WTC11 (cell line): ENCODE data around the gene DNAAF9. TPM values are rescaled to one million over a fixed set of nuclear protein-coding genes. Genes with fewer than 3 reads are reported as not detected.

ENCODE experiments used
- ATAC-seq: fragments of 200-7000 bp; cut with Tn5 transposase; 2 replicates; pipeline ENCODE4 v1.10.0; 2021; ENCODE audit warnings: mild to moderate bottlenecking, moderate library complexity
- CTCF ChIA-PET: fragments of 300-600 bp; sonication (Branson Sonifier 250); formaldehyde crosslinking; loops from one replicate; lab custom pipeline; 2021; ENCODE audit warnings: antibody characterized with exemption; lab: Charles Lee
- POLR2A ChIA-PET: fragments of 350-600 bp; sonication (Branson Sonifier 250); formaldehyde crosslinking; loops from one replicate; lab custom pipeline; 2021; ENCODE audit warnings: antibody characterized with exemption; lab: Charles Lee
- DNase-seq: peaks from one replicate; pipeline ENCODE4 v3.0.0; 2021; ENCODE audit warnings: low spot score
- H3K27ac Mint-ChIP-seq: 2 replicates; pipeline ENCODE4 v1.8.0; 2021; ENCODE audit warnings: mixed read lengths
- H3K27me3 Mint-ChIP-seq: 2 replicates; pipeline ENCODE4 v1.8.0; 2021; ENCODE audit warnings: low read depth, mild to moderate bottlenecking, moderate library complexity, mixed read lengths
- H3K36me3 Mint-ChIP-seq: 2 replicates; pipeline ENCODE4 v1.8.0; 2021; ENCODE audit warnings: mixed read lengths
- H3K4me1 Mint-ChIP-seq: 2 replicates; pipeline ENCODE4 v1.8.0; 2022; ENCODE audit warnings: mixed read lengths
- H3K4me3 Mint-ChIP-seq: 2 replicates; pipeline ENCODE4 v1.8.0; 2021; ENCODE audit warnings: mild to moderate bottlenecking, moderate library complexity, mixed read lengths
- H3K9me3 Mint-ChIP-seq: 2 replicates; pipeline ENCODE4 v1.8.0; 2021; ENCODE audit warnings: mixed read lengths
- ATF1 ChIP-seq: sonication (generic); formaldehyde crosslinking; IDR thresholded peaks from 2 replicates; pipeline ENCODE4 v1.8.1; 2023; ENCODE audit warnings: mild to moderate bottlenecking, moderate library complexity, missing genetic modification reagents
- ERG ChIP-seq: fragments of 250-450 bp; sonication (Bioruptor Pico); IDR thresholded peaks from 2 replicates; pipeline ENCODE4 v1.8.0; 2021; ENCODE audit warnings: mild to moderate bottlenecking
- FOXJ3 ChIP-seq: sonication (generic); formaldehyde crosslinking; IDR thresholded peaks from 2 replicates; pipeline ENCODE4 v1.9.0; 2021; ENCODE audit warnings: missing genetic modification reagents, mild to moderate bottlenecking, borderline replicate concordance
- FOXK1 ChIP-seq: sonication (generic); formaldehyde crosslinking; IDR thresholded peaks from 2 replicates; pipeline ENCODE4 v1.8.0; 2022; ENCODE audit warnings: mild to moderate bottlenecking, moderate library complexity, missing genetic modification reagents
- GABPB1 ChIP-seq: sonication (generic); formaldehyde crosslinking; IDR thresholded peaks from 2 replicates; pipeline ENCODE4 v1.8.1; 2023; ENCODE audit warnings: mild to moderate bottlenecking, missing genetic modification reagents
- IRF2 ChIP-seq: sonication (generic); formaldehyde crosslinking; IDR thresholded peaks from 2 replicates; pipeline ENCODE4 v1.8.0; 2022; ENCODE audit warnings: low read depth, missing genetic modification reagents, borderline replicate concordance
- NR2C2 ChIP-seq: sonication (generic); formaldehyde crosslinking; IDR thresholded peaks from 2 replicates; pipeline ENCODE4 v1.8.0; 2022; ENCODE audit warnings: mild to moderate bottlenecking, missing genetic modification reagents
- PRRX2 ChIP-seq: fragments of 250-450 bp; sonication (Bioruptor Pico); IDR thresholded peaks from 2 replicates; pipeline ENCODE4 v1.8.0; 2021; ENCODE audit warnings: mild to moderate bottlenecking
- RELA ChIP-seq: sonication (generic); formaldehyde crosslinking; IDR thresholded peaks from 2 replicates; pipeline ENCODE4 v1.8.1; 2022; ENCODE audit warnings: missing genetic modification reagents, mild to moderate bottlenecking, borderline replicate concordance
- ZNF121 ChIP-seq: sonication (generic); formaldehyde crosslinking; IDR thresholded peaks from 2 replicates; pipeline ENCODE4 v1.8.0; 2023; ENCODE audit warnings: missing genetic modification reagents
- ZNF263 ChIP-seq: sonication (generic); formaldehyde crosslinking; IDR thresholded peaks from 2 replicates; pipeline ENCODE4 v1.8.1; 2022; ENCODE audit warnings: low read depth, mild to moderate bottlenecking, moderate library complexity, missing genetic modification reagents
- total RNA-seq: library from RNA; stranded (reverse); gene quantifications from 3 replicates; pipeline ENCODE4 v1.2.3, GENCODE V29; 2021
- TF ChIP-seq, protein P1 (sequence below): sonication (generic); formaldehyde crosslinking; IDR thresholded peaks from 2 replicates; pipeline ENCODE4 v1.8.0; 2023; ENCODE audit warnings: missing genetic modification reagents, mild to moderate bottlenecking, borderline replicate concordance
- TF ChIP-seq, protein P2 (sequence below): fragments of 250-450 bp; sonication (Bioruptor Pico); IDR thresholded peaks from 2 replicates; pipeline ENCODE4 v1.9.0; 2021; ENCODE audit warnings: mild to moderate bottlenecking
- TF ChIP-seq, protein P3 (sequence below): sonication (generic); formaldehyde crosslinking; IDR thresholded peaks from 2 replicates; pipeline ENCODE4 v1.8.1; 2022; ENCODE audit warnings: missing genetic modification reagents, borderline replicate concordance
- TF ChIP-seq, protein P4 (sequence below): sonication (generic); formaldehyde crosslinking; IDR thresholded peaks from 2 replicates; pipeline ENCODE4 v1.8.0; 2023; ENCODE audit warnings: mild to moderate bottlenecking, missing genetic modification reagents
- TF ChIP-seq, protein P5 (sequence below): fragments of 250-450 bp; sonication (Bioruptor Pico); conservative IDR thresholded peaks from 2 replicates; pipeline ENCODE4 v1.9.0; 2021; ENCODE audit warnings: mild to moderate bottlenecking

Gene DNAAF9
- total RNA-seq, 1 experiment from 2014 or later, result 6.3 TPM

GRCh38 chr20:3407771-3408637 is 535 bp upstream of the DNAAF9 start (continued):
- TF ChIP-seq, protein P1, sequence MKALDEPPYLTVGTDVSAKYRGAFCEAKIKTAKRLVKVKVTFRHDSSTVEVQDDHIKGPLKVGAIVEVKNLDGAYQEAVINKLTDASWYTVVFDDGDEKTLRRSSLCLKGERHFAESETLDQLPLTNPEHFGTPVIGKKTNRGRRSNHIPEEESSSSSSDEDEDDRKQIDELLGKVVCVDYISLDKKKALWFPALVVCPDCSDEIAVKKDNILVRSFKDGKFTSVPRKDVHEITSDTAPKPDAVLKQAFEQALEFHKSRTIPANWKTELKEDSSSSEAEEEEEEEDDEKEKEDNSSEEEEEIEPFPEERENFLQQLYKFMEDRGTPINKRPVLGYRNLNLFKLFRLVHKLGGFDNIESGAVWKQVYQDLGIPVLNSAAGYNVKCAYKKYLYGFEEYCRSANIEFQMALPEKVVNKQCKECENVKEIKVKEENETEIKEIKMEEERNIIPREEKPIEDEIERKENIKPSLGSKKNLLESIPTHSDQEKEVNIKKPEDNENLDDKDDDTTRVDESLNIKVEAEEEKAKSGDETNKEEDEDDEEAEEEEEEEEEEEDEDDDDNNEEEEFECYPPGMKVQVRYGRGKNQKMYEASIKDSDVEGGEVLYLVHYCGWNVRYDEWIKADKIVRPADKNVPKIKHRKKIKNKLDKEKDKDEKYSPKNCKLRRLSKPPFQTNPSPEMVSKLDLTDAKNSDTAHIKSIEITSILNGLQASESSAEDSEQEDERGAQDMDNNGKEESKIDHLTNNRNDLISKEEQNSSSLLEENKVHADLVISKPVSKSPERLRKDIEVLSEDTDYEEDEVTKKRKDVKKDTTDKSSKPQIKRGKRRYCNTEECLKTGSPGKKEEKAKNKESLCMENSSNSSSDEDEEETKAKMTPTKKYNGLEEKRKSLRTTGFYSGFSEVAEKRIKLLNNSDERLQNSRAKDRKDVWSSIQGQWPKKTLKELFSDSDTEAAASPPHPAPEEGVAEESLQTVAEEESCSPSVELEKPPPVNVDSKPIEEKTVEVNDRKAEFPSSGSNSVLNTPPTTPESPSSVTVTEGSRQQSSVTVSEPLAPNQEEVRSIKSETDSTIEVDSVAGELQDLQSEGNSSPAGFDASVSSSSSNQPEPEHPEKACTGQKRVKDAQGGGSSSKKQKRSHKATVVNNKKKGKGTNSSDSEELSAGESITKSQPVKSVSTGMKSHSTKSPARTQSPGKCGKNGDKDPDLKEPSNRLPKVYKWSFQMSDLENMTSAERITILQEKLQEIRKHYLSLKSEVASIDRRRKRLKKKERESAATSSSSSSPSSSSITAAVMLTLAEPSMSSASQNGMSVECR (CRISPR knock-in tag), result no peak
- TF ChIP-seq PRRX2 (CRISPR knock-in tag), result no peak
- TF ChIP-seq, protein P2, sequence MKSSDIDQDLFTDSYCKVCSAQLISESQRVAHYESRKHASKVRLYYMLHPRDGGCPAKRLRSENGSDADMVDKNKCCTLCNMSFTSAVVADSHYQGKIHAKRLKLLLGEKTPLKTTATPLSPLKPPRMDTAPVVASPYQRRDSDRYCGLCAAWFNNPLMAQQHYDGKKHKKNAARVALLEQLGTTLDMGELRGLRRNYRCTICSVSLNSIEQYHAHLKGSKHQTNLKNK (CRISPR knock-in tag), result no peak

DNA sequence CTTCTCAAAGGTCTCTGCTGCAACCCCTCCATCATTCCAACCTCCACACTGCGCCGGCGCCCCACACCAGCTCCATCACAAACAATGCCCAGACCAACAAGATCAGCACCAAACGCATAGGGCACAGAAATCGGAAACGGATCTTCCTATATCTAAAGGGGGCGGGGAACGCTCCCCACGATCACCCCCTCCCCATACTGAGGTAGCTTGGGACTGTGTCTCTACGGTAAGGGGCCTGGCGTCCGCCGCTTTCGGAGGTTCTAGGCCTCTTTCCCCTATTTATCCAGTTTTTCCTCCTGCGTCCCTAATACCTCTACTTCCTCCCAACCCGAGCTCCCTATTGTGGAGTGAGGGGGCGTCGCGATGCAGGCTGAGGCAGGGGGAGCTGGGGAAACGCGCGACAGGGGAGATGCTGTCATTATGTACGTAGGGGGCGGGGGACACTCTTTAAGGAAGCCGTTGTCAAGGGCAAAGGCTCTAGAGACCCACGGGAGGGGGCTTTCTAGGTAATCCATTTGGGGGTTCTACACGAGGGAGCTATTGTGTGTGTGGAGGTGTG is 909 bp downstream of the DNAAF9 start:
- CTCF ChIA-PET, result interaction anchor here (0.7 to 1.2 kb wide), 3 partner anchors 12 to 90 kb away, joined by 3 to 4 read pairs (median 4); no protein-coding TSS in a partner anchor
- DNase-seq, result peak; percentile 30
- 0 out of 2 replicates have a peak, but pooled peaks have one; percentile 1 for ATAC-seq

DNA sequence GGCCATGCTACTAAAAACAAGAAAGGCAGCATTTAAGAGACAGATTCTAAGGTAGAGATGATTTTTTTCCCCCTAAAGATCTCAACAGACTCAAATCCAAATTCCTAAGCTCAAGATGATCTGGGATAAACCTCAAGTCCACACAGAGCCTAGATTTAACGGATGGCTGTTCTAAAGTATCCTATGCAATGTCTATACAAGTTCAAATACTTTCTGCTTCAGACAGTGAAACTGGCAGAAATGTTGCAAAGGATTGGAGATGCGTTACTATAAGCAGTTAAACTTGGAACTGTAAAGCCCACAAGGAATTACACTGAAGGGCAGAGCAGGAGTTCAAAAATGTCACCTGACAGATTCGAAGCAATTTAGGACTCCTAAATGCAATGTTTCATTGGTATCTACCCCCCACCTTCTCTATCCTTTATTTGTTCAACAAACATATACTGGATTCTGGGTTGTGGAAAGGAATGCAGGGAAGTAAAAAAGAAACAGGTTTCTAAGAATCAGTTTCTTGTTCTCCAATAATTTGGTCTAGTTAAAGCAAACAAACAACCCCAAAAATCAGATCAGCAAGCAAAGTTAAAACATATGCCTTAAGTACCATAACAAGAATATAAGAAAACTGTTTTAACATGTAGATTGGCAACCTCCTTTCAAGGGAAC is 1.6 kb downstream of the DNAAF9 start:
- Mint-ChIP-seq H3K27me3 (peaks cover 30% of the 10 kb centered on the region), H3K36me3 (no peaks in the 10 kb centered on the region), H3K27ac (no peak overlapping the region), H3K4me3 (peak overlapping the region; percentile 77), H3K9me3 (no peaks in the 10 kb centered on the region), H3K4me1 (peaks cover 12% of the 10 kb centered on the region)
- ChIA-PET POLR2A (interaction anchor here (0.5 kb wide), 1 partner anchor 21 kb away, joined by 3 read pairs; no protein-coding TSS in a partner anchor), CTCF (interaction anchor here (0.7 to 1.0 kb wide), 2 partner anchors 11 to 89 kb away, joined by 3 to 4 read pairs; no protein-coding TSS in a partner anchor)
- ATAC-seq (no peak), DNase-seq (no peak)
- TF ChIP-seq FOXJ3, result no peak
- TF ChIP-seq ZNF121 (CRISPR knock-in tag), result no peak
- TF ChIP-seq, protein P2 (CRISPR knock-in tag), result no peak
- TF ChIP-seq ATF1 (CRISPR knock-in tag), result no peak
- TF ChIP-seq IRF2 (CRISPR knock-in tag), result no peak
- no peak for TF ChIP-seq ERG (CRISPR knock-in tag)
- no peak for TF ChIP-seq NR2C2 (CRISPR knock-in tag)
- TF ChIP-seq, protein P3, sequence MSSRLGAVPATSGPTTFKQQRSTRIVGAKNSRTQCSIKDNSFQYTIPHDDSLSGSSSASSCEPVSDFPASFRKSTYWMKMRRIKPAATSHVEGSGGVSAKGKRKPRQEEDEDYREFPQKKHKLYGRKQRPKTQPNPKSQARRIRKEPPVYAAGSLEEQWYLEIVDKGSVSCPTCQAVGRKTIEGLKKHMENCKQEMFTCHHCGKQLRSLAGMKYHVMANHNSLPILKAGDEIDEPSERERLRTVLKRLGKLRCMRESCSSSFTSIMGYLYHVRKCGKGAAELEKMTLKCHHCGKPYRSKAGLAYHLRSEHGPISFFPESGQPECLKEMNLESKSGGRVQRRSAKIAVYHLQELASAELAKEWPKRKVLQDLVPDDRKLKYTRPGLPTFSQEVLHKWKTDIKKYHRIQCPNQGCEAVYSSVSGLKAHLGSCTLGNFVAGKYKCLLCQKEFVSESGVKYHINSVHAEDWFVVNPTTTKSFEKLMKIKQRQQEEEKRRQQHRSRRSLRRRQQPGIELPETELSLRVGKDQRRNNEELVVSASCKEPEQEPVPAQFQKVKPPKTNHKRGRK (CRISPR knock-in tag), result no peak
- TF ChIP-seq, protein P4, sequence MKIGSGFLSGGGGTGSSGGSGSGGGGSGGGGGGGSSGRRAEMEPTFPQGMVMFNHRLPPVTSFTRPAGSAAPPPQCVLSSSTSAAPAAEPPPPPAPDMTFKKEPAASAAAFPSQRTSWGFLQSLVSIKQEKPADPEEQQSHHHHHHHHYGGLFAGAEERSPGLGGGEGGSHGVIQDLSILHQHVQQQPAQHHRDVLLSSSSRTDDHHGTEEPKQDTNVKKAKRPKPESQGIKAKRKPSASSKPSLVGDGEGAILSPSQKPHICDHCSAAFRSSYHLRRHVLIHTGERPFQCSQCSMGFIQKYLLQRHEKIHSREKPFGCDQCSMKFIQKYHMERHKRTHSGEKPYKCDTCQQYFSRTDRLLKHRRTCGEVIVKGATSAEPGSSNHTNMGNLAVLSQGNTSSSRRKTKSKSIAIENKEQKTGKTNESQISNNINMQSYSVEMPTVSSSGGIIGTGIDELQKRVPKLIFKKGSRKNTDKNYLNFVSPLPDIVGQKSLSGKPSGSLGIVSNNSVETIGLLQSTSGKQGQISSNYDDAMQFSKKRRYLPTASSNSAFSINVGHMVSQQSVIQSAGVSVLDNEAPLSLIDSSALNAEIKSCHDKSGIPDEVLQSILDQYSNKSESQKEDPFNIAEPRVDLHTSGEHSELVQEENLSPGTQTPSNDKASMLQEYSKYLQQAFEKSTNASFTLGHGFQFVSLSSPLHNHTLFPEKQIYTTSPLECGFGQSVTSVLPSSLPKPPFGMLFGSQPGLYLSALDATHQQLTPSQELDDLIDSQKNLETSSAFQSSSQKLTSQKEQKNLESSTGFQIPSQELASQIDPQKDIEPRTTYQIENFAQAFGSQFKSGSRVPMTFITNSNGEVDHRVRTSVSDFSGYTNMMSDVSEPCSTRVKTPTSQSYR (CRISPR knock-in tag), result no peak

More for the DNA sequence above, 909 bp downstream of the DNAAF9 start:
- Mint-ChIP-seq H3K9me3 (no peaks in the 10 kb centered on the region), H3K36me3 (no peaks in the 10 kb centered on the region), H3K4me3 (peak overlapping the region; percentile 77), H3K27me3 (peaks cover 36% of the 10 kb centered on the region), H3K27ac (peak overlapping the region; percentile 20; the same call in 1 of the 2 replicates), H3K4me1 (peaks cover 12% of the 10 kb centered on the region)
- TF ChIP-seq GABPB1 (CRISPR knock-in tag) (peak; percentile 9; the same call in 1 of the 2 replicates), ZNF263 (no peak), FOXK1 (CRISPR knock-in tag) (no peak), RELA (CRISPR knock-in tag) (no peak)
- TF ChIP-seq, protein P5, sequence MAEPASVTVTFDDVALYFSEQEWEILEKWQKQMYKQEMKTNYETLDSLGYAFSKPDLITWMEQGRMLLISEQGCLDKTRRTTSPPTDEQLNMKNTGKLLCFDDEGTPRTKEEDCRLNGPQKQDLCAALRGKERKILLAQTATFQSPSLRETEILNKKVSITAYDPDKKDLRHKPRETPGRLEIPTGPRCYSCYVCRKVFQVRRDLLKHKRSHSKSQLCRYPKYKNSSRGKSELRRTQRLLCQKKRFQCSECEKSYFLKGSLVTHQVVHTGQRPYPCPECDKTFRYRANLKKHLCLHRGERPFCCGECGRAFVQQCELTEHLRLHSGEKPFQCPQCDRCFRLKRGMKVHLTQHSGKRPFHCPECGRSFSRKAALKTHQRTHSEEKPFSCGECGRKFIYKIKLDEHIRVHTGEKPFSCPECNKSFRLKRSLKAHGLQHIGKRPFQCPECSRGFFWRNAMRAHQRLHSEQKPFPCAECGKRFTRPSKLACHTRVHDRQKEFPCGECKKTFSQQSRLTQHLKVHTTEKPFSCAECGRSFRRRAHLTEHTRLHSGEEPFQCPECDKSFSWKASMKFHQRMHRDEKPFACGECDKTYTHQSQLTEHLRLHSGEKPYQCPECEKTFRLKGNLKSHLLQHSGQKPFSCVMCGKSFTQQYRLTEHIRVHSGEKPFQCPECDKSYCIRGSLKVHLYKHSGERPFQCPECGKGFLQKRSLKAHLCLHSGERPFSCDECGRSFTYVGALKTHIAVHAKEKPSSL (CRISPR knock-in tag), result no peak
- POLR2A ChIA-PET, result interaction anchor here (0.5 kb wide), 1 partner anchor 22 kb away, joined by 3 read pairs; no protein-coding TSS in a partner anchor
